Daoy (cell line): ENCODE data around the gene BIK. TPM values are rescaled to one million over a fixed set of nuclear protein-coding genes. Genes with fewer than 3 reads are reported as not detected.

ENCODE experiments used
- DNase-seq: peaks from one replicate; pipeline ENCODE4 v3.0.0-alpha.2; 2015; ENCODE audit warnings: low read depth
- total RNA-seq: library from RNA; depleted of rRNA; stranded (reverse); fragments of >200 nt; shearing (Covaris generic); gene quantifications from 2 replicates; pipeline ENCODE4 v1.2.3, GENCODE V29; 2014; rRNA removed

BIK gene, protein sequence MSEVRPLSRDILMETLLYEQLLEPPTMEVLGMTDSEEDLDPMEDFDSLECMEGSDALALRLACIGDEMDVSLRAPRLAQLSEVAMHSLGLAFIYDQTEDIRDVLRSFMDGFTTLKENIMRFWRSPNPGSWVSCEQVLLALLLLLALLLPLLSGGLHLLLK
- total RNA-seq = 11.5 and 14.4 TPM in 2 replicates

DNA sequence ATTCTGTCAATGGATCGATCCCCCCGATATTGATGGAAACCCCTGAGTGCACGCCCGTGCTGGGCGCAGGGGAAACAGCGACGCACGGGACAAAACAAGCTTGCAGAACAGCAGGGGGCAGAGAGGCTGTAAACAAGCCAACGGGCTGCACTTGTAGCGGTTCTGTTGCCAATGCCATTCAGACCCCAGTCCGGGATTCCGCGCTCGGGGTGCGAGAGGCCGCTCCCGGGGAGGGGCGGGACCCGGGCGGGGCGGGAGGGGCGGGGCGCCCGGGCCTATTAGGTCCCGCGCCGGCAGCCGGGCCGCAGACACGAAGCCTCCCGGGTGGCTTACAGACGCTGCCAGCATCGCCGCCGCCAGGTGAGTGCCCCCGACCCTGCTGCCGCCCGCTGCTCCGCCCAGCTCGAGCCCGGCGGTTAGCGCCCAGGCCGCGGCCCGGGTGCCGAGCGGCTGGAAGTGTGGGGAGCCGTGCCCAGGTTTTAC is at the start of gene BIK:
Gene BIK, plus strand, starts transcription at position 307 of the 483 bp plus-strand sequence. CDS start 13,273 bp downstream, outside the sequence.
- peak; percentile 51 for DNase-seq

DNA sequence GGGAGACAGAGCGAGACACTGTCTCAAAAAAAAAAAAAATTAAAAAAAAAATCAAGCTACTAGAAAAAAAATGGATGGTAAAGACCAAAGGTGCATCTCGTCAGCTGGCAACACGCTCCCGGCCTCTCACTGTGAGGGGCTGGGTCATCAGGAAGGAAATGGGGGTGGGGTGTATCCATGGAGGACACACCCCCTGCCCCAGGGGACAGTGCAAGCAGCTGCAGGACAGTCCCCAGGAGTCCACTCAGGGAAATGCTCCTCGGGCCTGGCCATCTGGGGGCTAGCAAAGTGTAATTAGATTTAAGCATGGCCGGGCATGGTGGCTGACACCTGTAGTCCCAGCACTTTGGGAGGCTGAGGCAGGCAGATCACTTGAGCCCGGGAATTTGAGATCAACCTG is 44.4 kb upstream of the BIK start:
- no peak for DNase-seq

DNA sequence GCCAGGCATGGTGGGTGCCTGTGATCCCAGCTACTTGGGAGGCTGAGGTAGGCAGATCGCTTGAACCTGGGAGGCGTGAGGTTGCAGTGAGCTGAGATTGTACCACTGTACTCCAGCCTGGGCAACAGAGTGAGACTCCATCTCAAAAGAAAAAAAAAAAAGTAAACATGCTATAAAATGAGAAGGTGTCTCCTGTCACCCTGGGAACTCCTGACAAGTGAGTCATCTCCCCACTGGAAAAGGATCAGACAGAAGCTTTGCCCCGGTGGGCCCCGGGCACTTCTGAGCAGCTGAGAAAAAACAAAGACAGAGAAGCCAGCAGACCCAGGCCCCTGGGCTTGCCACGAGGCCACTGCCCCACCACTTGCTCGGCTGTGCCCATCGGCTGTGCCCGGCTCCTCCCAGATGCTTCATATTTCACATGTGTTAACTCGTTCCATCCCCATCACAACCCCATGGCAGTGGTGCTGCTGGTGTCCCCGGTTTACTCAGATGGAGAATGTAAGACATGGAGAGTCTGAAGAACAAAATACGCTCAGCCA is 43.6 kb upstream of the BIK start:
- peak; percentile 87 for DNase-seq

DNA sequence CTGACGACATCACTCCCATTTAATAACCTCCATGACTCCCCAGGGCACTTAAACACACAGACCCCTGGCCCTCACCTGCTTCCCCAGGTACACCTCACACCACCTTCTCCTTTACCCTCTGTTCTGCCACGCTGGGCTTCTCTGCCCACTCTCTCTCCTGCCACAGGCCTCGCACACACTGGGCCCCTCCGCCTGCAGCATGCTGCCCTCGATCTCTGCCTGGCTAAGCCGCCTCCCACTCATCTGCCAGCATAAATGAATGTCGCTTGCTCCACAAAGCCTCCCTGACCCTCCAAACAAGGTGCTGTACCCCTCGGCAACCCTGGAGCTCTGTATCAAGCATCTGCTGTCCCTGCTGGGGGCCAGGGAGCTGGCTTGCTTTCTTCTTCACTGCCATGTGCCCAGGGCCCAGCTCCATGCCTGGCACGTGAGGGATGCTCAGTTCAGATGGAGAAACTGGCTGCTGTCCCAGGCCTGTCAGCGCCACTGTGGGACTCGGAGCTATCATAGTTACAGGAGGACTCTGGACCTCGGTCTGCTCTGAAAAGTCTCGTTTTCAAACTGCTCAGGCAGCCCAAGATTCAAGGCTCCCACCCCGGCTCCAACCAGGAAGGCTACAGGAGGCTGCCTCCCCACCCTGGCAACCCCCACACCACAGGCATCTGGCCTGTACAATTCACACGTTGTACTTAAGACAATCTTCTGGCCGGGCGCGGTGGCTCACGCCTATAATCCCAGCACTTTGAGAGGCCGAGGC is 33.3 kb upstream of the BIK start:
- DNase-seq = no peak

DNA sequence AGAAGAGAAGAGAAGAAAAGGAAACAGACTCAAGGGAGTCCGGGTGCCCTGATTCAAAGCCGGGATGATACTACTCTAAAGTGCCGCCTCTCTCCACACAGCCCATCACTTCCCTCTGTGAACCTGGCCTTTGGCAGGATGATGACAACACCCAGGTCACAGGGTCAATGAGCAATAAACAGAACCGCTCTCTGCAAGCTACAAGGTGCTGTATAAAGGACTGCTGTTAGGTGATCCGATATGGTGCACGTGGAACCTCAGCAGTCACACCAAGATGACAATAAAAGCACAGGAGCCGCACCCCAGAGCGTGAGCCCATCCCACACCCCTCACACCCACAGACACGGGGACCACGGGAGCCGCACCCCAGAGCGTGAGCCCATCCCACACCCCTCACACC is 32.0 kb upstream of the BIK start:
- DNase-seq = no peak

DNA sequence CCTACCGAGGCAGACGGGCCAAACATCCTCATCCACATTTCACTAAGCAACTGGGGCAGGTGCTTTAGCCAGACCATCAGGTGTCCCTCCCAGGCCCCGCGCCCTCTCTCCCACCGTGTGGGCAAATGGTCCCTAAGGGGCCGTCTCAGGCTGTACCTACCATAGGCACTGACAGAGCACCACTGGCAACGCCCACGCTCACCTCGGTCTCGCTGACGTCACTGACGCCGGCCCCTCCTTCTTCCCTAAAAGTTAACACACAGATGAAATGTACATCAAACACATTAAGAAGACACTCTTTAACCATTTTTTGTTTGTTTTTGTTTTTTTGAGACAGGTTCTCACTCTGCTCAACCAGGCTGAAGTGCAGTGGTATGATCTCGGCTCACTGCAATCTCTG is 30.8 kb upstream of the BIK start:
- DNase-seq = no peak

DNA sequence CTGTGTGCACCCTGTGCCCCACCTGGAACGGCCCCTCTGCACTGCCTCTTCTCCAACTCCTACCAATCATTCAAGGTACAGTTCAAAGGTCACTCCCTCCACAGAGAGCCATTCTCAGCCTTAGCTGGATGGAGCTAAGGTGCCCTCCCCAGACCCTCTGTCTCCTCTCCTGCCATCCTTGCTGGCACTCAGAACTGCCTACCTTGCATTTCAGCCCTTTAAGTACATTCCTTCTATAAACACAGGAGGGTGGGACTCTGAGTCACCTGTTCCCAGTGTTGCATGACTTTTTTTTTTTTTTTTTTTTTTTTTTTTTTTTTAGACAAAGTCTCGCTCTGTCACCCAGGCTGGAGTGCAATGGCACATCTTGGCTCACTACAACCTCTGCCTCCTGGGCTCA is 29.9 kb upstream of the BIK start:
- no peak for DNase-seq

DNA sequence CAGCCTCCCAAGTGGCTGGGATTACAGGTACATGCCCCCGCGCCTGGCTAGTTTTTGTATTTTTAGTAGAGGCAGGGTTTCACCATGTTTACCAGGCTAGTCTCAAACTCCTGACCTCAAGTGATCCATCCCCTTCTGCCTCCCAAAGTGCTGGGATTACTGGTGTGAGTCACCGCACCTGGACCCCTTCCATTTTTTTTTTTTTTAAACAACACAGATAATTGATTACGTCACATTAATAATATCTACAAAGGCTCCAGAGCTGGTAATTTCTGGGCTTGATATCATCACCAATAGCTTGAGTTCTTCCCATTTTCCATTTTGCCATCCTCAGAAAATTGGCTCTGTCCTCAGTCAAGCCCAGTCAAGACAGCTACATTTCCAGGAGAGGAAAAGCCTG is 28.6 kb upstream of the BIK start:
- peak; percentile 30 for DNase-seq

DNA sequence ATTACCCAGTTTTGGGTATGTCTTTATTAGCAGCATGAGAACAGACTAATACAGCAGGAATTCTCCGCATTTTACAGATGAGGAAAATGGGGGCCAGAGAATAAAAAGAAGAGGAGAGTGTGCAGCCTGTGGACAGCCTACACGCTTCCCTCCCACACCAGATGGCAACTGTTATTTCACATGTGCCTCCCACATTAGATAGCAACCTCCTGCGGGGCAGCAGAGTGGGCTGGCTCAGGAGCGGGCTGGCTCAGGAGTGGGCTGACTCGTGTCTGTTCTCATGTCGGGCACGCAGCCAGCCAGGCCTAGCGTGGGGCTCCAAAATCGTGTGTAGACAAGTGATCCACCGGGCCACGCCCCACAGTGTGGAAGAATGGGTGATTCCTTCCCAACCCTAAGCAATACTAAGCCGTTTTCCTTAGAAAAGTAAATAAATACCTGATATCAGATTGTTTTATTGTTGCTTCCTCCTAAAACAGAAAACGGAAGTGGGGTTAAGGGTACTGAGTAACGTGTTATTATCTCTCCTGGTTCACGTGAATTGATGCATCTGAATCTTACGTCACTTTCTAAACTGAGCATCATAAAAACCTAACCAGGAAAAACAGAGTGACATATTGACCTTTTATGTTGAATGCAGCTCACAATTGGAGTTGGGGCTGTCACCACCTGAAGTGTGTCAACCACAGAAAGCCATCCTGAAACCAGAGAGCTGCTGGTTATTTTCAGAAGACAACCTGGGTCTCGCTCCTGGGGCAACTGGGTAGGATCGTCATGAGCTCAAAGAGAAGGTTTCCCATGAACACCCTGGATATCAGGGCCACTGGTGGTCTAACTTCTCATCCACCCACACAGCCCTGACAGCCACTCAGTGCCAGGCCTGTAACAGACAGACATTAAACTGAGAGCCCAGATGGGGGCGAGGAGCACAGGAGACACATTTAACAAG is 24.6 kb upstream of the BIK start:
- no peak for DNase-seq

DNA sequence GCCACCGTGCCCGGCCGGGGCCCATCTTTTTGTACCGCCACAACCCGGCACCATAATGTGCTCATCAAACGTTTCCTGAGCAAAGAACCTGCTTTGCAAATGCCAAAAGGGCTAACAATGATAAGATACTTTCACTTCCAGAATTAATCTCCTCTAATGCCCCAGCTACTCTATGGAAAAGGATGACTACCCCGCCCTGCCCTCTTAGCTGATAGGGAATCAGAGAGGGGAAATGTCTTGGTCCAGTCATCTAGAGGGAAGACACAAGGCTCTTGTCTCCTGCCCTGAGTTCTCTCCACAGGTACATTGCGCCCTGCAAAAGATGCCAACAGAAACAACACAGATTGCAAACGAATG is 21.9 kb upstream of the BIK start:
- DNase-seq = peak; percentile 23

DNA sequence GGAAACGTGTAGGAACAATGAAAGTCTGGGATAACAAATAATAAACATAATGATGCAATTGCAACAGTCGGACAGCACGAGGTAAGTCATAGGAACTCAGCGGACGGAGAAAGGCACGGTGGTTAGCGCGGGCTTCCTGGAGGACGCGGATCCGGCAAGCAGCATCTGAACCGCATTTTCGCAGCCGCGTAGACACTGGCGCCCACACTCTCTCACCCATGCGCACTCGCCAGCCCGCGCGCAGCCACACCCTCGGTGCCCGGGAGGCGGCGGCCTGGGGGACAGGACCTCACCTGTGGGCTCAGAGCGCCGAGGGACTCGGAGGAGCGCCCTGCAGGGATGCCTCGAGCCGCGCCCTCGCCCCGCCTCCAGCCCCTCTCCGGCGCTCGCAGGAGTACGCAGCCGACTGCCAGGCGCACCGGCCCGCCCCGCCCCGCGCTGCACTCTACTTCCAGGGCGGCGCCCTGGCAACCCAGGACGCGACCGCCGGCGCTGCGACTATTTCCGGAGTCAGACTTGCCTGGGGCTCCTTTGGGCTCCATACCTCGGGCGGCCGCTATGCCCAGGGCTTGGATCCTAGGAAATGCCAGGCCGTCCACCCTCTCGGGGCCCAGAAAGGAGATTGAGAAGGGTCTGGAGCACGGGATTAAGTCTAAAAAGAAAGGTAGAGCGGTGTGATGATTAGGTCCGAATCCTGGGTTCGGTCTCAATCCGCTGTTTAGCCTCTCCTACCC is 21.4 kb upstream of the BIK start, which contains the start of gene TTLL1:
Gene TTLL1, minus strand, starts transcription at position 408 of the 734 bp plus-strand sequence. CDS start 13,805 bp downstream, outside the sequence.
- DNase-seq = peak; percentile 94

DNA sequence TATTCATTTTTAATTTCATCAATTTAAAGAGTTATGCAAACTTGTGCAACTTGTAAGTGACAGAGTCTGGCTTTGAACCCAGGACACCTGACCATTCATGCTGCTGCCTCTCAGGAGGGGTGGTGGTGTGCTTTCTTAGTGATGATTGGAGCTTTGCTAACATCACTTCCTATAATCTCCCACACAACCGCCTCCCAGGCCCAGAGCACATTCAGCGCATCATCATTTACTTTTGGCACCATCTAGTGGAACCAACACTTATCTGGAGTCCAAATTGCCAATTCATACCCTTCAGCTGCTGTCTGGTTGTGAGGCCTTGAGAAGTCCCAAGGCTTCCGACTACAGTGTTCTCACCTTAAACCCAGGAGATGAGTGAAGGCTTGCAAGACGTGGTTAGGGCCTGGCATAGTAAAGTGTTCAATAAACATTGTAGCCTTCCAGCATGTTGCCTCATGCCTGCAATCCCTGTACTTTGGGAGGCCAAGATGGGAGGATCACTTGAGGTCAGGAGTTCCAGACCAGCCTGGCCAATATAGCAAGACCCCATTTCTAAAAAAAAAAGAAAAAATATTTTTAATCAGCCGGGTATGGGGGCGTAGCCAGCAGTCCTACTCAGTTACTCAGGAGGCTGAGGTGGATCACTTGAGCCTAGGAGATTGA is 20.3 kb upstream of the BIK start:
- peak; percentile 86 for DNase-seq

DNA sequence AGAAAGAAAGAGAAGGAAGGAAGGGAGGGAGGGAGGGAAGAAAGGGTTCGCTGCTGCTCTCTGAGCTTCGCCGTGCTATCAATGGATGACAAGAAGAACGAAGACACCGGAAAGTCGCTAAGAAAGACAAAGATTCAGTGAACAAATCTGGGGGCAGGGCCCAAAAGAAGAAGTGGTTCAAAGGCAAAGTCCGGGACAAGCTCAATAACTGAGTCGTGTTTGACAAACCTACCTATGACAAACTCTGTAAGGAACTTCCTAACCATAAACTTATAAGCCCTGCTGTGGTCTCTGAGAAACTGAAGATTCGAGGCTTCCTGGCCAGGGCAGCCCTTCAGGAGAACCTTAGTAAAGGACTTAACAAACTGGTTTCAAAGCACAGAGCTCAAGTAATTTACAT is 18.5 kb upstream of the BIK start:
- no peak for DNase-seq

DNA sequence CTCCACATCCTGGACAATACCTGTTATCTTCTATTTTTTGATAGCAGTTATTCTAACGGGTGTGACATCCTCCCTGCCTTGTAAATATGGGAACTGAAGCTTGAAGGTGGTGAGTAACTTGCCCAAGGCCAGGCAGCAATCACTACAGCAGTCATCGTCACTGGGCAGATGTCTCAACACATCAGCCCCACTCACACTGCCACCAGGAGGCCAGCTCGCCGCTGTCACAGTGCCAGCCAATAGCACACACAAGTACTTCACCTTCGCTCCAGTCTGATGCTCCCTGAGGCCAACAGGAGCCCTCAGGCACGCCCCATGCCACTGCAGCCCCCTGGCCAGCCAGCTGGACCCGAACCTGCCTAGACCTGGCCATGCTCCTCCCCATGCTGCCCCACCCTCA is 16.5 kb upstream of the BIK start:
- peak; percentile 61 for DNase-seq

DNA sequence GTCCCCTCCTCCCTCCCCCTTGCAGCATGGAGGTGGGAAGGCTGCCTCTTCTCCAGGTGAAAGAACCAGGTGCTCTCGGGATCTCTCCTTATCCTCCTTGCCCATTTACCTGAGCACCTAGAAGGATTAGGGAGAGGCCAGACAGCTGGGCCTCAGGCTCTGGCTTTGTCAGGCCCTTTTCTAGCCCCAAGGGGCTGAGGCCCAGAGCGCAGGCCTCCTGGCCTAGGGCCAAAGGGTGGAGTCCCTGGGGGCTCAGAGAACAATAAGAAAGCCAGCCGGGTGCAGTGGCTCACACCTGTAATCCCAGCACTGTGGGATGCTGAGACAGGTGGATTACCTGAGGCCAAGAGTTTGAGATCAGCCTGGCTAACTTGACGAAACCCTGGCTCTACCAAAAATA is 16.0 kb upstream of the BIK start:
- no peak for DNase-seq

DNA sequence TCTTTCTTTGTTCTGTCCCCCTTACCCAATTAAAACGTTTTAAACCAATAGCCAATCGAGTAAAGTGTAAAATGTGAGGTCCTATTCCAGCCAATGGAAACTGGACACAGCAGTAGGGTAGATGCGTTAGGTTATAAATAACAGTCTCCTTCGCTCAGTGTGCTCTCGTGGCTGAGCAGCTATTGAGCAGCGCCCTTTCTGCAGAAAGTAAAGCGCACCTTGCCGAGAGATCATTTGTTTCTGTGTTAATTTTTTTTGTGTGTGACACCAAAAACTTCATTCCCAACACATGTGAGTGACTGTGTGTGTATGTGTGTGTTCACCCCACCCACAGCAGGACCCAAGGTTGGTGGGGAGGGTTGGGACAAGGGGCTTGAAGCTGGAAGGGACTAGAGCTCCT is 14.1 kb upstream of the BIK start:
- no peak for DNase-seq

DNA sequence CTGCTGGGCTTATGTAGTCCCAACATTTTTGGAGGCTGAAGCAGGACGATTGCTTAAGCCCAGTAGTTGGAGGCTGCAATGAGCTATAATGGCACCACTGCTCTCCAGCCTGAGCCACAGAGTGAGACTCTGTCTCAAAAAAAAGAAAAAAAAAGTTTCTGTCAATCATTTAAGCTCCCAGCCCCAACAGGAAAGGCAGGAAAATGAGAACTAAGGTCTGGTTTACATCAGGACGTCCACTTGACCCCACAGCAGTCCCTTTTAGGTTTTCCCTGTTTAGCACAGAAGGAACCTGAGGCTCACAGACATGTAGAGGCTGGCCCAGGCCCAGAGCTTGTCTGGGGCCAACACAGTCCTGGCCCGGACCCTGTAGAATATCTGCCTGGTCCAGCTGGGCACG is 12.2 kb upstream of the BIK start:
- no peak for DNase-seq

DNA sequence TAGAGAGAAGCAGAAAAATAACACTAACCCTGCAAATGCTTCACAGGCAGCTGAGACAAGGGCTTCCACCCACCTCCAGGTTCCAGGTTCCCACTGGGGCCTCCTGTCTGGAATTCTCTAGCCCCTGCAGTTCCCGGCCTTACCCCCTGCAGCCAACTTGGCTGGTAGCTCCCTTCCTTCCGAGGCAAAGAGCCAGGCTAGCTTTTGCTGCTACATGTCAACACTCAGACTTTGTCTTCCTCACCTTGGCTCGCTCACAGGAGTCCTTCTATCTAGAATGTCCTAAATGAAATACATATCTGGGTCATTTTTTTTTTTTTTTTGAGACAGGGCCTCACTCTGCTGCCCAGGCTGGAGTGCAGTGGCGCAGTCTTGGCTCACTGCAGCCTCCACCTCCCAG is 11.5 kb upstream of the BIK start:
- no peak for DNase-seq

DNA sequence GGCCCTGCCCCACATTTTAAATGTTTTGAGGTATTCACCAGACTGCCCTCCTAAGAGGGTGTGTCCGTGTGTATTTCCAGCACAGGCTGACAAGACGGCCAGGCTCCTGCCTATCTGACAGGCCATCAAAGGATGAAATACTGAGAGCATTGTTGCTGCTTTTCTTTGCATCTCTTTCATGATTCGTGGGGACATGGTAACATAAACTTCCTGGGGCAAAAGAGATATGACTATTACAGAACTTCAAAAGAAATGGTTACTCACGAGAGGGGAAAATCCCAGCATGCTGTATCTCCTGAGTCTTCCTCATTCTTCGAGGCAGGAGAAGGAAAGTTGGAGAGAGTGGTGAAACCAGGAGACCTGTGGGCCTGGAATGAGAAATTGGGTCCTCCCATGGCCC is 10.3 kb upstream of the BIK start:
- DNase-seq = peak; percentile 33

DNA sequence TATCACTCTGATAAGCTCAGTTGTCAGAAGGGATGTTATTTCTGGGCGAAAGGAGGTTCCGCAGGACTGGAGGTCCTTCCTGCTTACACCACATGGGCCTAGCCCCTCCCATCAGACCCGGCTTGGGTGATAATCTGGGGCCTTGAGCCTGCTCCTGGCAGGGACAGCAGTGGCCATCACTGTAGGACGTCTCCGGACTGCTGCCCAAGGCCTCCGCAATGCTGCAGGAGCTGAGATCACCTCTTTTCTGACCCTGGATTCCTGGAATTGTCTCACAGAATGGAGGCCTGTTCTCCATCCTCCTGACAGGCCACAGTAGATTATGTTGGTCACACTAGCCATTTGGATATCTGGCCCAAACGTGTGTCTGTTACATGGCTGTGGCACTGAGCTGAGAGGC is 9.2 kb upstream of the BIK start:
- no peak for DNase-seq
